Stimulated activated CD8-positive, alpha-beta memory T cell treated with anti-CD3 and anti-CD28 coated beads, Interleukin-2, amount 100 ng/mL, for 1 hour (primary cell): Measurements from ENCODE around the gene RAB25.
"Not testable (repeated sequence)": the region's sequence is repeated elsewhere in the genome, so short reads cannot be mapped to it uniquely, and the experiment has no call there.

ENCODE experiments used
- DNase-seq, 2 donors: peaks; one replicate each; pipeline ENCODE4 v3.0.0-alpha.2; 2020; ENCODE audit warnings: low read depth in 2 of 2

The RAB25 gene

DNA sequence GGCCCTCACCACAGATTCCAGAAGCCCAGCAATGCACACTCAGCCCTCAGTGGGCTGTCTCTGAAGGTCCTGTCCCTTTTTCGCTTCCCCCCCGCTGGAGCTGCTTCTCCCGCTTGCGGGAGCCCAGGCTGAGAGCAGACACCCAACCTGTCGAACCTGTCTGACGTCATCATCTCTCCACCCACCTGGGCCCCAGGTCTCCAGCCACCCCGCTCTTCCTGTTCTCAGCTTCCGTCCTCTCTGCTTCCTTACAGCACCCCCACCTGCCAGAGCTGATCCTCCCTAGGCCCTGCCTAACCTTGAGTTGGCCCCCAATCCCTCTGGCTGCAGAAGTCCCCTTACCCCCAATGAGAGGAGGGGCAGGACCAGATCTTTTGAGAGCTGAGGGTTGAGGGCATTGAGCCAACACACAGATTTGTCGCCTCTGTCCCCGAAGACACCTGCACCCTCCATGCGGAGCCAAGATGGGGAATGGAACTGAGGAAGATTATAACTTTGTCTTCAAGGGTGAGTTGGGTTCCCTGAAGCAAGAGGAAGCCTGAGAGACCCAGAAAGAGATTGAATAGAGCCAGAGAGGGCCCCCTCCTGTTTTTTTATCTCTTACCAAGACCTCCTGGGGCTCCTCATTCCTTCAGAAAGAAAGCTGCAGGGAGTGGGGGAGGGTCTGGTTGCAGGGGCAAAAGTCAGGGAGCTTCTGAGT lies at the start of gene RAB25:
RAB25 (plus strand) TSS at position 224 of the 700 bp plus-strand sequence; CDS start at position 465, 241 bp downstream.
- no peak for DNase-seq

DNA sequence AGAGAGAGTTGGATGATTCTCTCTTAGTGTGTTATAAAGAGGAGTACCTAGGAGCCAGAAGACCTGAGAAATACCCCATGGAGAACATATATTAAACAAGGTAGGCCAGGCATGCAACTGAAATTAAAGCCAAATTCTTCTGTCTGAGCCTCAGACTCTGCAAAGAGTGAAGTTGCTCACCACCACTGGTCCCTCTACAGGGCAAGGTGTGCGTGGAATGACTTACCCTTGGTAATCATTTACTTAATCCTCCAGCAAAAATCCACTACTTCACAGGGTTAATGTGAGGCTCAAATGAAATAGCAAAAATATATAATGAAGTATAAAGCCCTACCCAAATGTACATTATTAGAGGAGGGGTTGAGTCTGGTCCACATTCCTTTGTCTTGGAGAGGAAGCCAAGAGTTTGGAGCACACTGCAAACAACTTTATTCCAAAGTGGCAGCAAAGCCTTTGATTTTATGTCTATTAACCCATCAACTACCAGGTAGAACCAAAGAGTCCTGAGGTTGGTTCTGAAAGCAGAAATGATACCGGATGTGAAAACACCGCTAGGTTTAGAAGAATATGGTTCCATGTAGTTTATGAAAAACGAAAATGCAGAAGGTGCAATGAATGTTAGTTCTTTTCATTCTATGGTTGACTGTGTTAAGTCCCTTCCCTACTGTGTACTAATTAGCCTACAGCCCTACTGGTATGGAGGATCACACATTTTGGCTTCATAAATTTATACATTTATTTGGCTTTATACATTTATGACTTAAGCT lies 48.7 kb upstream of the RAB25 start:
- DNase-seq: no peak

DNA sequence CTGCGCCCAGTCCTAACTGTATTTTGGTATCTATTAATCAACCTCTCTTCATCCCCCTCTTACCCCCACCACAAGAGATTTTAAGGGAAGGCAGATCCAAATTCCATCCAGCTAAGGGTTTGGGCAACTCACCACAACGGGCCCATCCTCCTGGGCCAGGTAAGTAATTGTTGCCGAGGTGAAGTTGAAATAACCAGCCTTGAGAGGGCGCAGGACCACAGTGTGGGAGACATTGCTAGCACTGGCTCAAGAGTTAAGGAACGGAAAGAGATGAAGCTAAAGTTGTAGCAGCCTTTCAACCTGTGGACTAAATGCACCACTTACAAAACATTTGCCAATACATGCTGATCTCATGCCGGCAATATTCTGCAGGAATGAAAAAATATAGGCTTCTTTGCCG lies 46.1 kb upstream of the RAB25 start:
- no peak for DNase-seq

DNA sequence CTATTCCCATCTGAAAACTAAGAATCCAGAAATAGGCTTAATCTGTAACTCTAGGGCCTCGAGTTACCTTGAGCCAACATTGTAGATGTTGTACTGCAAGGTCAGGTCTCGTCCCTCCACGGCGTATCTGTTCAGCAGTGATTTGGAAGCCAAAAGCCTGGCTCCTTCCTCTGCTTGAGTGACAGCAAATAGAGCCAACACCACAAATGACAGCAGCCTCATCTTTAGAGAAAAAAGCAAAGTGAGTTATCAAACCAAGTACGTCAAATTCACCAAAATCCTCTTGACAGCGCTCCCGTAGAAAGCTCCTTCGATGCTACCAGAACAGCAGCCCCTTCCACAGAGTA lies 41.0 kb upstream of the RAB25 start:
- DNase-seq: no peak

DNA sequence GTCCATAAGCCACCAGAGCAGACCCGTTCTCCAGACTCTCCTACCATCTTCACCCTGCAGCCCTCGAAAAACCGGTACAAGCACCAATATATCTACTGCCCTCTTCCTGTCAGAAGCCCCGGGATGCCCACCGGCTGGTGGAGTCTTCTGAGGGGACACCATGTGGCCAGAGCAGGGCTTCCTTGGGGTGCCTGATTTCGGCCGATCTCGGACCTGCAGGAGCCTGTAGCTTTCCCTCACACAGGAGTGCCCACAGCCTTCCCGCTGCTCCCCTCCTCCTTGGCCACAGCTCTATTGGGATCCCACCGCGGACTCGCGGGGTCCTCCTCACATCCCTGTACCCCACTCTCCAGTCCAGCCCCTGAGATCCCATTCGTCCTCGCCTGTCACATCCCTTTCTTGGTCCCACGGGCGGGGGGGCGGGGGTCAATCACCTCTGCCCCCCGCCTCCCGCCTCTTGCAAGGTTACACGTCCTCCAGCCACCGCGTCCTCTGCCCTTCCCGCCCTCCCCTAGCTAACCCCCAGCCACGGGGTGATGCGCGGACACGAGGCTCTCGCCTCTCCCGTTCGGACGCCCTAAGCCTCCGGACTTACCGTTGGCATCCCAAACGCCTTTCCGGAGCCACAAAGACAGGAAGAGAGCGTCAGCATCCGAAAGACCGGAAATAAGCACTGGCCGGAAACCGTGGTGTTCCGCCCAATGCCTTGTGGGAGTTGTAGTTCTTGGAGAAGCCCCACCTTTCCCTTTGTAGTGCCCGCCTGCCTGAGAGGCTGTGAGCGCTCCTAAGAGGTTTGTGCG lies 40.5 kb upstream of the RAB25 start, which contains the start of gene SSR2:
SSR2 (minus strand) TSS at position 659 of the 800 bp plus-strand sequence. CDS start 784 bp downstream, outside the sequence.
- peak; percentile 68 to 70 for DNase-seq

DNA sequence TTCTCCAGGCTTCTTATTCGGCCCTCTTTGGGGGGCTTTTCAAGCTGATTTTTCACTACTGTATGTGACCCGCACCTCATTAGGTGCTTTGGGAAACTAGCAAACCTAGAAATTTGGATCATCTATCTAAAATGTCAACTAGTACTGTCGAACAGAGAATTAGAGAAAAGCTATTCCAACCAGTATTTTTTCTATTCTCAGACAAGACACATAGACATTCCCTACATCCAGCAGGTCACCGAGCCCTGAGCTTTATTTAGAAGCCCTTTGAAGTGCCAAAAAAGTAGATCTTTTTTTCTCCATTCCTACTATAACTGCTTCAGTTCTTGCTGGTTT lies 39.9 kb upstream of the RAB25 start:
- no peak for DNase-seq

DNA sequence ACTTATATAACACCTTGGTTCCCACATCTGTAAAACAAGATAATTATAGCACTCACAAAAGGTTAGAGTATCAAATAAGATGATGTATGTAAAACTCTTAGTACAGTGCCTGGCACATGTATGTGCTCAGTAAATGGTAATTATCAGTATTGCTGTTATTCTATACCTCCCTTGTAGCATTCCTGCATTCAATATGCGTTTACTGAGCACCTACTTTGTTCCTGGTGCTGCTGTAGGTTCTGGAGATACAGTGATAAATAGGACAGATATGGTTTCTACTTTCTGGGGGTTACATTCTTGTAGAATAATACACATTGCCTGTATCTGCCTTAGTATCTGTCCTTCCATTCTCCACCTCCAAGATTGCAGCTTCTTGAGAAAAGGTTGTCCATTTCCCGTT lies 39.0 kb upstream of the RAB25 start:
- DNase-seq: no peak

DNA sequence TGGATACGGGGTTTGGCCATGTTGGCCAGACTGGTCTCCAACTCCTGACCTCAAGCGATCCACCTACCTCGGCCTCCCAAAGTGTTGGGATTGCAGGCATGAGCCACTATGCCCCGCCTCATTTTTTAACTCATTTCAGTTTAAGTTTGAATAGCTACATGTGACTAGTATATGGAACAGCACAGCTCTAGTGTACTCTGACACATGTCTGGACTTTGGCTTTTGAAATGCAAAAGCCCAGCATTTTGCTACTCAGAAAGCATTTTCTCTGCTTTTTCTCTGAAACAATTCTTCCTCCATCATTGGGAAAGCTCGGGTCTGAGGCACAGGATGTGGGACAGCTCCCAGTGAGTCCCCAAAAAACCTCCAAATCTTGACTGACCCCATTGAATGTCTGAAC lies 36.2 kb upstream of the RAB25 start:
- no peak for DNase-seq

DNA sequence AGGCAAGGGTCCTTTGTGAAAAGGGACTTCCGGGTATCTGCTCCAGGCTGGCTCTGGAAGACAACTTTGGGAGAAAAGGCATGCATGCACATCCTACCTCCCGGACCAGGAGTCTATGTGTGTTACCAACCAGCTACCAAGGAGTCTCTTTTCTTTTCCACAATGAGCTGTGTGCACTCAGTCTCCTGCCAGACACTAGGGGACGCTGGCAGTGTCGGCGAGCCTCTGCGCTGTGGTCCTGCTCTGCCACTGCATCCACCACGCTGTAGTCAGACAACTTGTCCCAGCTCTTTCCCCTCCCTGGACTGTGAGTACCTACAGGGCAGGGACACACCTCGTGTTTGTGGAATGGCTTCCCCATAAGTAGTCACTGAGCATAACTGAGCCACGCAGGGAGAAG lies 35.1 kb upstream of the RAB25 start:
- DNase-seq: peak in 1 of 2 donors; percentile 1

DNA sequence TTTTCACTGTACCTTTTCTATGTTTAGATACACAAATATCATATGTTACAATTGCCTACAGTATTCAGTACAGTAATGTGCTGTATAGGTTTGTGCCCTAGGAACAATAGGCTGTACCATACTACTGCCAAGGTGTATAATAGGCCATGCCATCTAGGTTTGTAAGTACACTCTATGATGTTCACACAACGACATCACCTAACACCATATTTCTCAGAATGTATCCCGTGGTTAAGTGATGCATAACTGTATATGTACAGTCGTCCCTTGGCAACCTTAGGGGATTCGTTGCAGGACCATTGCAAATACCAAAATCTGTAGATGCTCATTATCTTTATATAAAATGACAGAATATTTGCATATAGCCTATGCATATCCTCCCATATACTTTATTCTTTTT lies 34.4 kb upstream of the RAB25 start:
- DNase-seq: no peak

DNA sequence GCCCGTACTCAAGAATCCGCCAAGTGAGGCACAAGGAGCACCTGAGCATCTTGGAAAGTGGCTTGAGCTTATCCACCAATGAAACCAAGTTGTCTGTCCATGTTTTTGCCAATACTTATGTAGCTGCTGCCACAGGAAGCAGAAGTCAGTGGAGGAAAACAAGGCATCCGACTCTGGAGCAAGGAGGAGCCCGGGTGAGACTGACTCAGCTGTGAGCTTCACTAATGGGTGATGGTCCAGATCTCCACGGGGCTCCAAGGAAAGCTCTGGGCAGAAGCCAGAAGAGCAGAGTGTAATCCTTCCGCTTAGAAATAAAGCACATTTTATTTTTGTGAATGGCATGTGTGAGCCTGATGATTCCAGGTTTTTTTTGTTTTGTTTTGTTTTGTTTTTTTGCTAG lies 27.9 kb upstream of the RAB25 start:
- no peak for DNase-seq

DNA sequence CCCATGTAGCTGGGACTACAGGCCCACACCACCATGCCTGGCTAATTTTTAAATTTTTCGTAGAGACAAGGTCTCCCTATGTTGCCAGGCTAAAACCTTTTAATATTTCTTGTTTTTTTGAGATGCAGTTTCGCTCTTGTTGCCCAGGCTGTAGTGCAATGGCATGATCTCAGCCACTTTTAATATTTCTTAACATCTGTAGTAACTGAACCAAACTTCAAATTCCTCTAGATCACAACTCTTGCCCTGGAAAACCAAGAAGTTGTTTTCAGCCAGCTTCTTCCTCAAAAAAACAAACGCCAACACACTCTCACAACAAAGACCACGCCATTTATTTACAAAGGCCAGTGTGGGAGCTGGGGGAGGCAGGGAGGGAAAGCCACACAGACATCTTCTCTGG lies 26.0 kb upstream of the RAB25 start:
- DNase-seq: not testable (repeated sequence)

DNA sequence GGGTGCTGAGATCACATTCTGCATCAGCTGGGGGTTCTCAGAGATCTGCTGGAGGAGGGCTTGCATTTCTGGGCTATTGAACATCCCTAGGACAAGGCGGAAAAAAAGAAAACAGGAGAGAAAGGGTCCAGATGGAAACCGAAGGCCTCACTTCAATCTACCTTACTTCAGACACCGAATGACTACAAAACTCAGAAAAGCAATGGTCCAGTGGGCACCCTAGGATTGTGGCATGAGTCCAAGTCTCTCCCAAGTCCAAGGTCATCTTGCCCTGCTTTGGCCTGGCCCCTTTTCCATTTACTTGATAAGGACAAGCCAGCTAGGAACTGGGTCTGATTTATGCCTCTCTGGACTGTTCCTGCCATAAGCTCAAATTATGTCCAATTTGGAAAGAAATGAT lies 18.1 kb upstream of the RAB25 start:
- DNase-seq: no peak

DNA sequence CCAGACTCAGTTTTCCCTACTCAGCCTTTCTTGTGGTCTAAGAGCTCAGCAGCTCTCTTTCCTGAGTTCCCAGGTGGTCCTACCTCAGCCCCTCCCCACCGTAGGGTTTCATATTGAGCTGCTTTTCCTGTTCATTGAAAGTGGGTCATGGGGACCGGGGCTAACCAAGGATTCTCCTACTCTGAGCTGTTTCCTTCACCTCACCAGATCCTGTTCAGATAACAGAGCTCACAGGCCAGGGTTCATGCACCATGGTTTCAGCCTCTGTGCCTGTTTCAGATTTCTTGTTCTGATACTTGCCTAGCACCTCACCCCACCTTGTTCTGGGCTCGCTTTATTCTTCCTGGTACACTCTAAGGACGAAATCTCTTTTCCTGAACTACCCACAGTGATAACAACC lies 15.9 kb upstream of the RAB25 start:
- no peak for DNase-seq

DNA sequence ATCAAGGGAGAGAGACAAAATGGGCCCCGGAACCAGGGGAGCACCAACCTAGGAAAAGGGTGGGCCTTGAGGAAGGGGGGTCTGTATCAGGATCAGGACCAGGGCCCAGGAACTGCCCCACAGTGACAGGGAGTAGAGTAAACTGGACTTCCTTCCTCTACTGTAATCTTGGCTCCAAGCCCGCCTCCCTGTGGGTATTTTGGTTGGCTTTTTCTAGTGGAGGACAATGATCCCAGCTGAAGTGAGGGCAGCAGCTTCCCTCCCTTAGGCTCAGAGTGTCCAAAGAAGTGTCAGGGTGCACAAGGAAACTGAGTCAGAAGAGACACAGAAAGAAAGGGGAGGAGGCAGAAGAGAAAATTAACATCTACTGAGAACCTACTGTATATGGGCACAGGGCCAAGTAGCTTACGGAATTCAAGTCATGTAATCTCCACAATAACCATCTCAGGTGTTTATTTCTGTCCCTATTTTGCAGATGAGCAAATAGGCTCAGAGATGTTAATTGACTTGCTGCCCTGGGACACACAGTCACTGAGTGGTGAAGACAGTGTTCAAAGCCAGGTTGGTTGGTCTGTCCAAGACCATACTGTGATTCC lies 12.2 kb upstream of the RAB25 start:
- no peak for DNase-seq

DNA sequence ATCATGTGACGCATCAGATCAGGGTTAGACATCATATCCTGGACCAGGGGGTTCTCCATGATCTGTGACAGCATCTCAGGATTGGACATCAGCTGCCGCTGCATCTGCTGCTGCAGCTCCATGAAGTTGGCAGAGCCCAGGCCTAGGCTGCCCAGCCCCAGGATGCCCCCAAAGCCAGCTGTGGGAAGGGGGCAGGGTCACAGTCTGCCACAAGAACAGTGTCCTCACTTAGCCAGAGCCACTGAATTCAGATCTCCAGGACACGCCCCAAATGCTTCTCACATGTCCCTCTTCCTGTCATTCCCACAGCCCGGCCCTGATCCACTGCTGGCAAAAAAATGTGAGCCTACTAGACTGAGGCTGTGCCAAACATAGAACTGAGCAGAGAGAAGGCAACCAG lies 10.6 kb upstream of the RAB25 start:
- no peak for DNase-seq

DNA sequence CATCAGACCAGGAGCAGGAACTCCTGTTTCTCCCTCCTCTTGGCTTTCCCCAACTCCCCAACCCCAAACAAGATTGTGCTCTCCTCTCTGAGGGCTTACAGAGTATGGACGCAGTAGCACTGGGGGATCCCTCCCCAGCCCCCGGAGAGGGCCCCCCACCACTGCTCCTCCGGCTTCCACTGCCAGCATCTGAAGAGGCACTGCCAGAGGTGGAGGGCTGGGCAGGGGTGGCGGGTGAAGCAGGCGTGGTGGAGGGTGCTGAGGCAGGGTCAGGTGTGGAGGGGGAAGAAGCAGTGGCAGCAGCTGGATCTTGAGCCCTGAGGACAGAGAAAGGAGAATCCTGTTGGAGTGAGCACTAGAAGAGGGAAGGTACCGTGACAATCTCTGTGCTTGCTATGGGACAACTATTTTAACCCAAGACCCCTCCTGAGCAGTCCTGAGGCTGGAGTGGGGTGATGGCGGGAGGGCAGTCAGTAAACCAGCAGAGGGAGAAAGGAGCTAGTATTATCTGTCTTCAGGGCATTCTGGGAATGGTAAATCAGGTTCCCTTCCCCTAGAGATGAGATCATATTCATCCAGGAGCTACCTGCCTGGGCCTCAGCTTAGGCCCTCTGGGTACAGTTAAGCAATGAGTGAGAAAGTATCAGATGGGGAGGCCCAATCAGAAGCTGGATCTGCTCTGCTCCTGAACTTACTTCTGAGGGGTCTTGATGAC lies 9.8 kb upstream of the RAB25 start:
- no peak for DNase-seq

DNA sequence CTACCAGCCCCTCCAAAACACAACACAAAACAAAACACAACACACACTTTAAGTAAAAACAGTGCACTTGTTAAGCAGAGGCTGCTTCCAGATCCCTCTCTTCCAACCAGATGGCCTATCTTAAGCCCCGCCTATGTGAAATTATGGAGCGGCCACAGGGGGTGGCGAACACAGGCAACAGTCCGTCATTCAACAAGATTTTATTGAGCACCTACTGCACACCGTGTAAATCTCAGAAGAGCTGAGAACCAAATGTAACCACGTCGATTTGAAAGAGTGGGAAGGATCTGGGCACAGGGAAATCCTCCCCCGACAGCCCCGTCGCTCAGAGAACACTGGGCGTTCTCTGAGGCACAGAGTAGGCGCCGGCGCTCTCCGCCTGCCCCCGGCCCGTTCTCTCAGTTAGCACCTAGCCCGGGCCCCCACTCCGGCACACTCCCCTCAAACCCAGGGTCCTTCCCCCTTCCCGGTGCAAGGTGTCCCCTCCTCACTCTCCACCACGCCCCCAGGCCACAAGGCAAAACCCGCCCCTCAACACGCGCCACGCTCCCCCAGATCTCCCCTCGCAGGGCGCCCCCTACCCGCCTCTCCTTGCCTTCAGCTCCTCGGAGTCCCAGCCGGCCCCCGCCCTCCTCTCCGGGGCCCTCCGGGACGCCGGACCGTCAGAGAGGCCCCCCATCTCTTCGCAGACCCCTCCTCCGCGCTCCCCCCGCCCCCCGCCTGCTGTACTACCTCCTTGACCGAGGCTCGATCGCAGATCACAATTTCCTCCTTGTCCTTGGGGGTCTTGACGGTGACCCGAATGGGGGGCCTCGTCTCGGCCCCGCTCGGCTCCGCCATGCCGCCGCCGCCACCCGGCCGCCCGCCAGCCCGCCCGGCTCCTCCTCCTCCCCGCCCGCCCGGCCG lies 7.8 kb upstream of the RAB25 start:
- DNase-seq: peak; percentile 20 to 55

DNA sequence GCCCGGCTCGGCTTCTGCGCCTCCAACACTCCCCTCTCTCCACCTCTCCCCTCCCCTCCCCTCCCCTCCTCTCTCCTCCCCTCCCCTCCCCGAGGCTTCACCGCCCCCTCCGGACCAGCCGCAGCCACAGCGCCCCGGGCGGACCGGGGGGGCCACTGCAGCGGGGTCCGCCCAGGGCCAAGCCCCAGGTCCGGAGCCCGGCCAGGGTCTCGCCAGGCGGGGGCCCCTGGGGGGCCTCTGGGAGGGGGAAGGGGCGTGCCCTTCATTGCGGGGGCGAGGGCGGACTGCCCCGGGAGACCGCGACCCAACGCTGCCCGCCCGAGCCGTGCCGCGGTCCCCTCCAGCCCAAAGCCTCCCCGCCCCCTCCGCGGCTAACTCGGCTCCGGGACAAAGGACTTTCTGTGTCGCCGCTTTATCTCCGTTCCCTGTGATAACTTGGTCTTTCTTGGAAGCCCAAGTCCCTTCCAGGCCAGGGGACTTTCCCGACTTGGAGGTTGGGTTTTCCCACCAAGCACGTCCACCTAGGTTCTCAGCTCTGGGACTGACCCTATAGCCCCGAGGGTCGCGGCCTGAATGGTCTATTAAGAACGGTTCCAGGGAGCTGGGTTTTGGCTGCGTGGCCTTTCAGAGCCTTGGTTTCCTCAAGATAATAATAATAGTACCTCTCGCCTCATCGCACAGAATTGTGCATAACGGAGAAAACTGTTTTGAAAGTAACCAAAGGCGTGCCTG lies 7.0 kb upstream of the RAB25 start, which contains the start of gene UBQLN4:
UBQLN4 (minus strand) TSS at position 31 of the 732 bp plus-strand sequence. CDS start 97 bp downstream, outside the sequence.
- DNase-seq: peak; percentile 61 to 77
